H1 (cell line): ENCODE measurements around the gene BIK. TPM values are rescaled to one million over a fixed set of nuclear protein-coding genes. Genes with fewer than 3 reads are reported as not detected.

ENCODE experiments used
- CTCF ChIA-PET: fragments of 300-600 bp; sonication (Branson Sonifier 250); formaldehyde crosslinking; loops from one replicate; lab custom pipeline; 2021; ENCODE audit not compliant: partially characterized antibody; lab: Charles Lee
- POLR2A ChIA-PET: fragments of 300-600 bp; sonication (Branson Sonifier 250); formaldehyde crosslinking; loops from one replicate; lab custom pipeline; 2021; ENCODE audit warnings: inconsistent platforms; ENCODE audit not compliant: partially characterized antibody; lab: Charles Lee
- DNase-seq, 2 experiments: peaks; one replicate each; pipeline versions ENCODE4 v3.0.0 to v3.0.0-alpha.2; 2010 to 2022; ENCODE audit warnings: low spot score in 2 of 2, low read depth in 1 of 2, mixed read lengths in 1 of 2
- FAIRE-seq: peaks from 2 replicates; lab custom pipeline; 2011; peaks lifted over from hg19 to GRCh38; lab: Jason Lieb, UNC
- H2AFZ ChIP-seq: 2 replicates; pipeline ENCODE4 v1.8.1; 2012; ENCODE audit warnings: low read length, inconsistent platforms
- H2AK5ac ChIP-seq: 2 replicates; pipeline ENCODE4 v1.6.1; 2013; ENCODE audit warnings: low read depth, low read length
- H2BK120ac ChIP-seq: replicated peaks from 2 replicates; pipeline ENCODE3; 2013; ENCODE audit warnings: low read depth, low read length, inconsistent platforms
- H2BK12ac ChIP-seq: 2 replicates; pipeline ENCODE4 v1.6.1; 2013; ENCODE audit warnings: low read depth, low read length
- H2BK15ac ChIP-seq: 2 replicates; pipeline ENCODE4 v1.6.1; 2013; ENCODE audit warnings: low read length
- H2BK20ac ChIP-seq: 2 replicates; pipeline ENCODE4 v1.6.1; 2013; ENCODE audit warnings: low read length
- H2BK5ac ChIP-seq: 2 replicates; pipeline ENCODE4 v1.6.1; 2013; ENCODE audit warnings: low read depth, low read length
- H3K14ac ChIP-seq: 2 replicates; pipeline ENCODE4 v1.6.1; 2013; ENCODE audit warnings: inconsistent platforms; ENCODE audit not compliant: insufficient read length
- H3K18ac ChIP-seq: 2 replicates; pipeline ENCODE4 v1.6.1; 2013; ENCODE audit warnings: low read length; ENCODE audit errors: extremely low read depth
- H3K23ac ChIP-seq: 2 replicates; pipeline ENCODE4 v1.6.1; 2013; ENCODE audit warnings: inconsistent platforms; ENCODE audit not compliant: insufficient read length
- H3K23me2 ChIP-seq: 2 replicates; pipeline ENCODE4 v1.6.1; 2013; ENCODE audit warnings: low read depth, low read length
- H3K27ac ChIP-seq: 2 replicates; pipeline ENCODE4 v1.6.1; 2011; ENCODE audit warnings: low read depth, low read length, inconsistent platforms
- H3K27me3 ChIP-seq, 4 experiments: replicated peaks in 1 of 4; 1 replicate in 1 of 4; 2 replicates in 3 of 4; pipeline versions ENCODE4 v1.6.1 to v1.8.1; 2011 to 2013; ENCODE audit warnings: low read length in 3 of 4, mild to moderate bottlenecking in 3 of 4, inconsistent platforms in 2 of 4, mixed read lengths in 2 of 4, moderate library complexity in 1 of 4; ENCODE audit not compliant: control insufficient read depth in 3 of 4, insufficient read depth in 3 of 4; ENCODE audit errors: extremely low read depth in 1 of 4
- H3K36me3 ChIP-seq, 4 experiments: 2 replicates each; pipeline versions ENCODE4 v1.6.1 to v1.8.1; 2011 to 2013; ENCODE audit warnings: mild to moderate bottlenecking in 4 of 4, low read length in 3 of 4, moderate library complexity in 2 of 4, control low read depth in 1 of 4, inconsistent platforms in 1 of 4; ENCODE audit not compliant: insufficient read depth in 4 of 4, control insufficient read depth in 2 of 4
- H3K4ac ChIP-seq: replicated peaks from 2 replicates; pipeline ENCODE3; 2013; ENCODE audit warnings: low read length, low read depth, mixed read lengths, inconsistent platforms; ENCODE audit not compliant: insufficient read length
- H3K4me1 ChIP-seq, 4 experiments: replicated peaks in 1 of 4; 1 replicate in 1 of 4; 2 replicates in 3 of 4; pipeline versions ENCODE4 v1.6.1 to v1.8.1; 2011 to 2013; ENCODE audit warnings: low read length in 3 of 4, inconsistent platforms in 2 of 4, mixed read lengths in 1 of 4; ENCODE audit not compliant: insufficient read depth in 4 of 4, control insufficient read depth in 3 of 4
- H3K4me2 ChIP-seq, 2 experiments: 2 replicates each; pipeline versions ENCODE4 v1.6.1 to v1.8.1; 2011 to 2013; ENCODE audit warnings: low read depth in 2 of 2, low read length in 2 of 2, control low read depth in 1 of 2, inconsistent platforms in 1 of 2, mild to moderate bottlenecking in 1 of 2; ENCODE audit not compliant: insufficient read depth in 1 of 2
- H3K4me3 ChIP-seq, 4 experiments: fragments of 200-600, 300-600 bp in 1 of 4; sonication (generic), shearing (Covaris generic), sonication (Bioruptor Twin) in 1 of 4; 2 replicates each; pipeline versions ENCODE4 v1.5.1 to v1.8.1; 2011 to 2016; ENCODE audit warnings: low read length in 4 of 4, low read depth in 3 of 4, control low read depth in 2 of 4, inconsistent platforms in 2 of 4, mild to moderate bottlenecking in 2 of 4, mixed read lengths in 1 of 4, moderate library complexity in 1 of 4; ENCODE audit not compliant: insufficient read depth in 2 of 4; ENCODE audit errors: extremely low read depth in 1 of 4
- H3K56ac ChIP-seq: replicated peaks from 2 replicates; pipeline ENCODE3; 2013; ENCODE audit warnings: low read depth, mild to moderate bottlenecking, mixed read lengths, low read length, inconsistent platforms; ENCODE audit not compliant: insufficient read length
- H3K79me1 ChIP-seq: 2 replicates; pipeline ENCODE4 v1.6.1; 2013; ENCODE audit warnings: low read depth, low read length, control low read depth
- H3K79me2 ChIP-seq, 2 experiments: 2 replicates each; pipeline versions ENCODE4 v1.6.1 to v1.8.1; 2012 to 2013; ENCODE audit warnings: low read length in 2 of 2, mild to moderate bottlenecking in 2 of 2, inconsistent platforms in 1 of 2; ENCODE audit not compliant: insufficient read depth in 2 of 2, control insufficient read depth in 1 of 2
- H3K9ac ChIP-seq, 4 experiments: replicated peaks in 1 of 4; 1 replicate in 1 of 4; 2 replicates in 3 of 4; pipeline versions ENCODE4 v1.6.1 to v1.8.1; 2011 to 2013; ENCODE audit warnings: low read depth in 3 of 4, low read length in 3 of 4, control low read depth in 2 of 4, mild to moderate bottlenecking in 2 of 4, moderate library complexity in 2 of 4, inconsistent platforms in 1 of 4; ENCODE audit errors: extremely low read depth in 1 of 4
- H3K9me3 ChIP-seq, 2 experiments: 2 replicates each; pipeline versions ENCODE4 v1.6.1 to v1.8.1; 2012 to 2013; ENCODE audit warnings: mild to moderate bottlenecking in 2 of 2, moderate library complexity in 2 of 2, control low read depth in 1 of 2, inconsistent platforms in 1 of 2, low read depth in 1 of 2, low read length in 1 of 2, mixed read lengths in 1 of 2; ENCODE audit not compliant: insufficient read depth in 2 of 2
- H4K20me1 ChIP-seq, 2 experiments: replicated peaks in 1 of 2; 2 replicates each; pipeline versions ENCODE3 to v1.8.1; 2011 to 2013; ENCODE audit warnings: inconsistent platforms in 2 of 2, low read length in 2 of 2, mild to moderate bottlenecking in 1 of 2; ENCODE audit not compliant: insufficient read depth in 2 of 2, control insufficient read depth in 1 of 2
- H4K5ac ChIP-seq: 2 replicates; pipeline ENCODE4 v1.6.1; 2013; ENCODE audit warnings: low read length, low read depth, mixed read lengths, inconsistent platforms; ENCODE audit not compliant: insufficient read length
- H4K8ac ChIP-seq: 2 replicates; pipeline ENCODE4 v1.8.0; 2013; ENCODE audit warnings: mild to moderate bottlenecking, moderate library complexity, low read length, inconsistent platforms; ENCODE audit not compliant: insufficient read depth; ENCODE audit errors: extremely low read depth
- H4K91ac ChIP-seq: replicated peaks from 2 replicates; pipeline ENCODE3; 2013; ENCODE audit warnings: low read length, mixed read lengths, inconsistent platforms; ENCODE audit not compliant: insufficient read length
- CBX8 ChIP-seq: fragments of 300-800, 300-1000 bp; sonication (generic); IDR thresholded peaks from 2 replicates; pipeline ENCODE4 v1.7.1; 2016; ENCODE audit warnings: low read depth, low read length, borderline replicate concordance
- EP300 ChIP-seq, 2 experiments: IDR thresholded peaks; 1 replicate in 1 of 2; 2 replicates in 1 of 2; pipeline ENCODE4 v1.6.1; 2011 to 2012; ENCODE audit warnings: low read depth in 2 of 2, low read length in 2 of 2, mild to moderate bottlenecking in 2 of 2, borderline replicate concordance in 1 of 2, inconsistent platforms in 1 of 2, moderate library complexity in 1 of 2
- HDAC2 ChIP-seq, 2 experiments: fragments of 300-600 bp in 1 of 2; sonication (generic) in 1 of 2; IDR thresholded peaks; 2 replicates each; pipeline ENCODE4 v1.6.1; 2011 to 2012; ENCODE audit warnings: low read depth in 2 of 2, low read length in 2 of 2, mild to moderate bottlenecking in 2 of 2, moderate library complexity in 2 of 2, borderline replicate concordance in 1 of 2, inconsistent platforms in 1 of 2
- POLR2AphosphoS5 ChIP-seq: IDR thresholded peaks from 2 replicates; pipeline ENCODE4 v1.6.1; 2011; ENCODE audit warnings: low read depth, low read length
- SIRT6 ChIP-seq: IDR thresholded peaks from one replicate; pipeline ENCODE4 v1.7.1; 2012; ENCODE audit warnings: low read length, inconsistent platforms
- SRF ChIP-seq: IDR thresholded peaks from 2 replicates; pipeline ENCODE4 v1.6.1; 2011; ENCODE audit warnings: mild to moderate bottlenecking, low read depth, low read length, moderate library complexity
- WGBS, 2 experiments: shearing (Covaris generic) in 1 of 2; methylation state at CpG; one replicate each; pipeline versions ENCODE4 v1.1.6 to v1.1.7; 2013 to 2015; ENCODE audit warnings: low lambda C conversion rate in 2 of 2, mixed read lengths in 2 of 2, inconsistent platforms in 1 of 2, low coverage in 1 of 2, missing lambda C conversion rate in 1 of 2; ENCODE audit not compliant: insufficient replicate concordance in 2 of 2, insufficient coverage in 1 of 2, insufficient read length in 1 of 2; ENCODE audit errors: extremely low coverage in 1 of 2, missing lambda C conversion rate in 1 of 2; 5-methylcytosine and 5-hydroxymethylcytosine counted together
- polyA plus RNA-seq, 7 experiments: library from polyadenylated mRNA; depleted of rRNA in 3 of 7; stranded (reverse) in 5 of 7; unstranded in 2 of 7; fragments of >200 nt in 5 of 7; fragments of 200-250 nt in 2 of 7; gene quantifications; 1 replicate in 5 of 7; 2 replicates in 1 of 7; 4 replicates in 1 of 7; pipeline versions ENCODE4 v1.2.1 to v1.2.3, GENCODE V29; 2011 to 2013; ENCODE audit warnings: missing spikeins in 2 of 7, mixed read lengths in 2 of 7
- total RNA-seq: library from RNA; stranded (reverse); fragmentation: NEBNext Ultra II Directional; extraction: Animal tissue kit (Norgen Biotek cat#: 25700); gene quantifications from 2 replicates; pipeline ENCODE4 v1.2.1, GENCODE V29; 2021
- TF ChIP-seq, protein P1 (sequence below), 3 experiments: IDR thresholded peaks; 1 replicate in 2 of 3; 2 replicates in 1 of 3; pipeline versions ENCODE4 v1.5.1 to v1.6.1; 2011; ENCODE audit warnings: low read length in 3 of 3, mild to moderate bottlenecking in 3 of 3, inconsistent platforms in 2 of 3, low read depth in 1 of 3, moderate library complexity in 1 of 3; ENCODE audit not compliant: insufficient read depth in 1 of 3; ENCODE audit errors: control extremely low read depth in 1 of 3

BIK gene
- total and polyA plus RNA-seq, 2 of the 8 experiments (the other 6 are each of a cell fraction or from before 2014, with no cell fraction given) = 3.3 to 5.5 TPM

DNA sequence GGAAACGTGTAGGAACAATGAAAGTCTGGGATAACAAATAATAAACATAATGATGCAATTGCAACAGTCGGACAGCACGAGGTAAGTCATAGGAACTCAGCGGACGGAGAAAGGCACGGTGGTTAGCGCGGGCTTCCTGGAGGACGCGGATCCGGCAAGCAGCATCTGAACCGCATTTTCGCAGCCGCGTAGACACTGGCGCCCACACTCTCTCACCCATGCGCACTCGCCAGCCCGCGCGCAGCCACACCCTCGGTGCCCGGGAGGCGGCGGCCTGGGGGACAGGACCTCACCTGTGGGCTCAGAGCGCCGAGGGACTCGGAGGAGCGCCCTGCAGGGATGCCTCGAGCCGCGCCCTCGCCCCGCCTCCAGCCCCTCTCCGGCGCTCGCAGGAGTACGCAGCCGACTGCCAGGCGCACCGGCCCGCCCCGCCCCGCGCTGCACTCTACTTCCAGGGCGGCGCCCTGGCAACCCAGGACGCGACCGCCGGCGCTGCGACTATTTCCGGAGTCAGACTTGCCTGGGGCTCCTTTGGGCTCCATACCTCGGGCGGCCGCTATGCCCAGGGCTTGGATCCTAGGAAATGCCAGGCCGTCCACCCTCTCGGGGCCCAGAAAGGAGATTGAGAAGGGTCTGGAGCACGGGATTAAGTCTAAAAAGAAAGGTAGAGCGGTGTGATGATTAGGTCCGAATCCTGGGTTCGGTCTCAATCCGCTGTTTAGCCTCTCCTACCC is 21.4 kb upstream of the BIK start, which contains the start of gene TTLL1:
Gene TTLL1, minus strand, starts transcription at position 408 of the 734 bp plus-strand sequence. CDS start 13,805 bp downstream, outside the sequence.
- Histone ChIP-seq H2BK5ac (peak within 1 kb of the TSS; percentile 84; the same call in 1 of the 2 replicates), H4K8ac (no peak within 1 kb of the TSS), H2BK120ac (no peak within 1 kb of the TSS), H2AFZ (peak within 1 kb of the TSS; percentile 89), H4K91ac (peak within 1 kb of the TSS; percentile 77), H3K56ac (no peak within 1 kb of the TSS), H3K14ac (no peak within 1 kb of the TSS), H3K27me3 (no peaks in the 10 kb centered on the region), H2BK20ac (no peak within 1 kb of the TSS), H4K20me1 (no peaks in the 10 kb centered on the region), H4K5ac (peak within 1 kb of the TSS; percentile 55), H2BK12ac (0 out of 2 replicates have a peak within 1 kb of the TSS, but pooled peaks have one; percentile 35), H2BK15ac (0 out of 2 replicates have a peak within 1 kb of the TSS, but pooled peaks have one; percentile 0), H3K23me2 (peaks cover 5% of the 10 kb centered on the region), H3K4me3 (peak within 1 kb of the TSS; percentile 59 to 82 (median 65)), H3K79me1 (no peaks in the 10 kb centered on the region), H3K23ac (no peak within 1 kb of the TSS), H3K18ac (peak within 1 kb of the TSS; percentile 80), H3K9me3 (no peaks in the 10 kb centered on the region), H2AK5ac (no peak within 1 kb of the TSS), H3K4me1 (no peaks in the 10 kb centered on the region), H3K4me2 (peak within 1 kb of the TSS; percentile 78 to 92), H3K36me3 (no peaks in the 10 kb centered on the region; a peak in 1 of 8 replicates), H3K79me2 (no peaks in the 10 kb centered on the region), H3K4ac (peak within 1 kb of the TSS; percentile 55), H3K9ac (peak within 1 kb of the TSS; percentile 36 to 86 (median 70)), H3K27ac (no peak within 1 kb of the TSS; the same call in 1 of the 2 replicates)
- DNase-seq (peak; percentile 75 to 95), FAIRE-seq (no peak)
- CTCF ChIA-PET = no interaction called here
- WGBS, 2 experiments = 8% methylated on average over 45 of the region's 64 CpGs; no CpG with 5 or more reads in 1 of the 2 experiments
- POLR2A ChIA-PET = no interaction called here
- TF ChIP-seq SRF (no peak), POLR2AphosphoS5 (no peak; the same call in 1 of the 2 replicates), HDAC2 (IDR thresholded peaks at IDR 0.05; ENCODE audit: borderline replicate concordance in 1 of 2, low read depth in 2 of 2, low read length in 2 of 2) (peak in 1 of 2 experiments; percentile 51; a peak in 1 of 4 replicates), CBX8 (no peak), EP300 (IDR thresholded peaks at IDR 0.05; ENCODE audit: borderline replicate concordance in 1 of 2, low read depth in 2 of 2, low read length in 2 of 2) (peak in 1 of 2 experiments; percentile 41; a peak in 1 of 3 replicates), SIRT6 (no peak)
- TF ChIP-seq, protein P1, sequence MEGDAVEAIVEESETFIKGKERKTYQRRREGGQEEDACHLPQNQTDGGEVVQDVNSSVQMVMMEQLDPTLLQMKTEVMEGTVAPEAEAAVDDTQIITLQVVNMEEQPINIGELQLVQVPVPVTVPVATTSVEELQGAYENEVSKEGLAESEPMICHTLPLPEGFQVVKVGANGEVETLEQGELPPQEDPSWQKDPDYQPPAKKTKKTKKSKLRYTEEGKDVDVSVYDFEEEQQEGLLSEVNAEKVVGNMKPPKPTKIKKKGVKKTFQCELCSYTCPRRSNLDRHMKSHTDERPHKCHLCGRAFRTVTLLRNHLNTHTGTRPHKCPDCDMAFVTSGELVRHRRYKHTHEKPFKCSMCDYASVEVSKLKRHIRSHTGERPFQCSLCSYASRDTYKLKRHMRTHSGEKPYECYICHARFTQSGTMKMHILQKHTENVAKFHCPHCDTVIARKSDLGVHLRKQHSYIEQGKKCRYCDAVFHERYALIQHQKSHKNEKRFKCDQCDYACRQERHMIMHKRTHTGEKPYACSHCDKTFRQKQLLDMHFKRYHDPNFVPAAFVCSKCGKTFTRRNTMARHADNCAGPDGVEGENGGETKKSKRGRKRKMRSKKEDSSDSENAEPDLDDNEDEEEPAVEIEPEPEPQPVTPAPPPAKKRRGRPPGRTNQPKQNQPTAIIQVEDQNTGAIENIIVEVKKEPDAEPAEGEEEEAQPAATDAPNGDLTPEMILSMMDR (IDR thresholded peaks at IDR 0.05; ENCODE audit: control extremely low read depth in 1 of 3, insufficient read depth in 1 of 3, low read depth in 1 of 3, low read length in 3 of 3) = no peak
